HS-5 (cell line): ENCODE data around the gene DUOXA1.
"Not testable (repeated sequence)": the region's sequence is repeated elsewhere in the genome, so short reads cannot be mapped to it uniquely, and the experiment has no call there.

ENCODE experiments used
- DNase-seq: peaks from one replicate; pipeline ENCODE4 v3.0.0-alpha.2; 2012; ENCODE audit warnings: low read depth

The DUOXA1 gene

GRCh38 chr15:45089712-45090373 lies 39.8 kb downstream of the DUOXA1 start:
- DNase-seq = no peak

DNA sequence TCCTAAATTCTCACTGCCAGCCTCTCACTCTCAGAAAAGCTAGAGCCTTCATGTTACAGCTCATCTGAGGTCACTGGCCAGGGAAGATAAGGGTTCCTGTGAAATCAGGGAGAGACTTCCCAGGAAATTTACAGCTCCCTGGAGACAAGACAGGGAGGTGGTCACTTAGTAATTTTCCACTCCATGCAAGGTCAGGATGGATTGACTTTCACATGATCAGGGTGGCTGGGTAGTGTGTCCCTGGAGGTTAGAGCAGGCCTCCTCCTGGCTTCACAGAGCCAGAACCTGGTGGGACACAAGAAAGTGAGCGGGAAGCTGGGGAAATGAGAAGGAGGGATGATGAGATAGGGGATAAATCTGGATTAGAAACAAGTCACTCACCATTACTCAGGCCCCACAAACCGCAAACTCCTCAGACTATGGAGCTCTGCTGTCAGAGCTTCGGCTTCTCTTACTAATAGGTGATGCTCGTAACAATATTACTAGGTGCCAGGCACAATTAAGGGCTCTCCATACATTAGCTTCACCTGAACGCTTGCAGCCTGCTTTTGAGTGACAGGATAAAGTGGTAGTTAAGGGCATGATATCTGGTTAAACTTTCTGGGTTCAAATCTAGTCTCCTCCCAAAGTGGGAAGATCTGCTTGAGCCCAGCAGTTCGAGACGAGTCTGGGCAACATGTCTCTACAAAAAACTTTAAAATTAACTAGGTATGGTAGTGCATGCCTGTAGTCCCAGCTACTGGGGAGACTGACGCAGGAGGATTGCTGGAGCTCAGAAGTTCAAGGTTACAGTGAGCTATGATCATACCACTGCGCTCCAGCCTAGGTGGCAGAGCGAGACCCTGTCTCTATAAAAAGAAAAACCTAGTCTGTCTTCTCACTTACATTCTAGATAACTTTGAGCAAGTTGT lies 40.6 kb downstream of the DUOXA1 start:
- no peak for DNase-seq

GRCh38 chr15:45087513-45087912 lies 42.2 kb downstream of the DUOXA1 start:
- no peak for DNase-seq

DNA sequence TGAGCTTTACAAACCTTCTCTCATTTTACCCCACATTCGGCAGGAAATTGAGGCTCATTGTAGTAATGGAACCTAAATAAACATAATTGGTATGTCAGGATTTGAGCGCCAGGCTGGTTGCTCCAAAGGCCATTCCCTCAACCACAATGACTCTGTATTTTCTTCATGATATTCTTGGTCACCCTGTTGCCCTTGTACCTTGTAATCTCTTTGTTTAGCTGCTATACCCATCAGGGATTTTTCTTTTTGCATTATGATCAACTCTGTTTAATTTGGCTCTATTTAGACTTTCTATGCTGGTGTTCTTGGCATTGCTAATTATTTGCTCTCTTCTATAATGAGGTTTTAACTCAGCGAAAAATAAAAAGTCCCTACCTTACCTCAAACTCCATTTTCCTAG lies 45.5 kb downstream of the DUOXA1 start:
- DNase-seq = no peak

GRCh38 chr15:45083223-45083622 lies 46.5 kb downstream of the DUOXA1 start:
- no peak for DNase-seq

DNA sequence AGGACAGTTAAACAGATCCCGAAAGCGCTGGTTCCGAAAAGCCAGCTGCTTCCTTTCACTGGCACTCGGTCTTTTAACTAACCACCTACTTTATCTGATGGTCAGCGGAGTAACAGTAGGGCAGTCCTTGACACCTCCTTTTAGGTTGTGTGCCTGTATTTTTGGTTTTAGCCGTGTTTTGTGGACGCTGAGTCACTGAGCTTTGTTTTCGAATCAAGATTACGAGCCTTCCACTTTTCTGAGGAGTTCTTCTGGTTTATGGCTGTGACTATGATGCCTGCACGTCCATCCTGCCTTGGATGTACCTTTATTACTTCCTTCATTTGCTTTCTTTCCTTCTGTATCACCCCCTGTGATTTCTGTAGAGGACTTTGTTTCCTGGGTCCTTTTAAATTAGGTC lies 47.3 kb downstream of the DUOXA1 start:
- not testable (repeated sequence) for DNase-seq

DNA sequence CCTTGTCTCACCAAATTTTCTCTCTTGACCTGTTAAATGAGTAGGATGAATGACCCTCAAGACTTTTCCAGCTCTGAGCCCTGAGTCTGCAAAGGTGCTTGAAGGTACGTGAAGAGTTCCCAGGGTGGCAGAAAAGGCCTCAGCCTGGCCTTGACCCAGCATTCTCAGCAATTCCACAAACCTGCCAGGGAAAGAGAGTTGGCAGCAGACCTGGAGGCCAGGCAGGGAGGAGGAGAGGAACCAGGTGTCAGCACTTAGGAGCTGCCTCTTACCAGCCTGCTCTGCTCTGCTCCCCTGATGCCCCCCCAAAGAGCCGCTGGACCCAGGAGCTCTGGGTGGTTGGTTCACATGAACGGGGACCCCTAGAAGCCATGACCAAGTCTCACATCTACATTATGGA lies 49.1 kb downstream of the DUOXA1 start:
- DNase-seq = not testable (repeated sequence)

DNA sequence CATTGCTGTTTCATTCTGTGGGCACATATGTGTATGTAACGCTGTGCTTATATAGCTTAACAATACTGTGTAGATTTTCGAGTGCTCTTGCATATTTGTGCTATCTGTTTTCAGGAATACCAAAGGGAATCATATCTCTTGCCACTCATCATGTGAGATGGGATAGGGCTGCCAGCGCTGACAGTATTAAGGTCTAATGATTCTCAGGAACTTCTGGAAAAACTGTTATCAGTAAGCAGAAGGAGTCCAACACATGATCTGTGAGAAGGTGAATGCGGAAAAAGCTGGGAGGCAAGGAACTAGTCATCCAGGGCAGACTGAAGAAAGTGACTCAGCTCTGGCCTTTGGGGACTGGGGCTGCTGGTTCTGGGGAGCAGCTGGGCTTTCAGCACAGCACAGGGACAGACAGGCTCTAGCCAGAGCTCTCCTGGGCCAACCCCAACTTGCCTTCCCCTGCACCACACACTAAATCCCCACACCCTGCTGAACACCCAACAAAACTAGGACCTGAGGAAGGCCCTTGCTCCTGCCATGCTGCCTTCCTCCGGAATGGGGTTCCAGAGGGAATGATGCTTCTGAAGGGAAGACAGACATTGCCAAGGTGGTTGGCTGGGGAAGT lies 49.9 kb downstream of the DUOXA1 start:
- DNase-seq = not testable (repeated sequence)

- not testable (repeated sequence) for DNase-seq
Observed at GRCh38 chr15:45079201-45079600, 50.5 kb downstream of the DUOXA1 start.

GRCh38 chr15:45077391-45077790 lies 52.3 kb downstream of the DUOXA1 start:
- DNase-seq = not testable (repeated sequence)

- not testable (repeated sequence) for DNase-seq
Observed at GRCh38 chr15:45075440-45076320, 54.0 kb downstream of the DUOXA1 start.

- not testable (repeated sequence) for DNase-seq
Observed at GRCh38 chr15:45073602-45074001, 56.1 kb downstream of the DUOXA1 start.

GRCh38 chr15:45069942-45070360 lies 59.7 kb downstream of the DUOXA1 start:
- DNase-seq = not testable (repeated sequence)
